IMR-90 (cell line): ENCODE results near the gene FMOD. TPM values are rescaled to one million over a fixed set of nuclear protein-coding genes. Genes with fewer than 3 reads are reported as not detected.

Source experiments
- ATAC-seq: fragments of 200-7000 bp; cut with Tn5 transposase; 2 replicates; pipeline ENCODE4 v1.9.1; 2020; ENCODE audit warnings: low read depth, mild to moderate bottlenecking, moderate library complexity
- BruUV-seq: library from RNA; stranded (reverse); fragments of 400-500 nt; replicated peaks from 2 replicates; lab custom pipeline; 2021; lab: Mats Ljungman, UMichigan
- CTCF ChIA-PET: fragments of 300-600 bp; formaldehyde crosslinking; extraction: SDS; loops from one replicate; lab custom pipeline; 2021; ENCODE audit warnings: antibody characterized with exemption; lab: Yijun Ruan, JAX
- POLR2A ChIA-PET: fragments of 300-600 bp; sonication (Branson Sonifier 250); formaldehyde crosslinking; loops from one replicate; lab custom pipeline; 2022; ENCODE audit warnings: antibody characterized with exemption; ENCODE audit not compliant: unreplicated experiment; lab: Charles Lee
- DNase-seq: peaks from one replicate; pipeline ENCODE4 v3.0.0; 2013
- H2AFZ ChIP-seq: replicated peaks from 2 replicates; pipeline ENCODE3; 2013; ENCODE audit warnings: low read length, mild to moderate bottlenecking; ENCODE audit not compliant: poor library complexity
- H2AK5ac ChIP-seq: 2 replicates; pipeline ENCODE4 v1.6.1; 2013; ENCODE audit warnings: low read depth, low read length, inconsistent platforms
- H2AK9ac ChIP-seq: replicated peaks from 2 replicates; pipeline ENCODE3; 2013; ENCODE audit warnings: mild to moderate bottlenecking, low read depth, low read length, moderate library complexity; ENCODE audit not compliant: poor library complexity
- H2BK120ac ChIP-seq: 2 replicates; pipeline ENCODE4 v1.6.1; 2013; ENCODE audit warnings: low read depth, low read length, inconsistent platforms
- H2BK15ac ChIP-seq: 3 replicates; pipeline ENCODE4 v1.6.1; 2013; ENCODE audit warnings: low read depth, low read length, inconsistent platforms
- H2BK20ac ChIP-seq: 2 replicates; pipeline ENCODE4 v1.6.1; 2013; ENCODE audit warnings: low read depth, mild to moderate bottlenecking, inconsistent platforms, low read length, moderate library complexity
- H2BK5ac ChIP-seq: 2 replicates; pipeline ENCODE4 v1.6.1; 2013; ENCODE audit warnings: mild to moderate bottlenecking, low read depth, low read length, inconsistent platforms; ENCODE audit not compliant: poor library complexity, severe bottlenecking
- H3K14ac ChIP-seq: replicated peaks from 2 replicates; pipeline ENCODE4 v1.6.1; 2013; ENCODE audit warnings: low read depth, low read length, inconsistent platforms
- H3K18ac ChIP-seq: 2 replicates; pipeline ENCODE4 v1.6.1; 2013; ENCODE audit warnings: low read depth, low read length, control low read depth
- H3K23ac ChIP-seq: 2 replicates; pipeline ENCODE4 v1.6.1; 2013; ENCODE audit warnings: low read depth, low read length, inconsistent platforms
- H3K27ac ChIP-seq: 2 replicates; pipeline ENCODE4 v1.5.1; 2013; ENCODE audit warnings: mild to moderate bottlenecking, control low read depth, low read length; ENCODE audit not compliant: insufficient read depth
- H3K27me3 ChIP-seq: 2 replicates; pipeline ENCODE4 v1.6.1; 2013; ENCODE audit warnings: low read length; ENCODE audit not compliant: control insufficient read depth, insufficient read depth
- H3K36me3 ChIP-seq: 2 replicates; pipeline ENCODE4 v1.6.1; 2013; ENCODE audit warnings: low read length, mixed read lengths; ENCODE audit not compliant: control insufficient read depth, insufficient read depth
- H3K4ac ChIP-seq: 2 replicates; pipeline ENCODE4 v1.6.1; 2013; ENCODE audit warnings: low read depth, low read length, inconsistent platforms
- H3K4me1 ChIP-seq: 2 replicates; pipeline ENCODE4 v1.6.1; 2013; ENCODE audit warnings: low read length, mixed read lengths; ENCODE audit not compliant: control insufficient read depth, insufficient read depth
- H3K4me2 ChIP-seq: 2 replicates; pipeline ENCODE4 v1.6.1; 2013; ENCODE audit warnings: low read depth, mild to moderate bottlenecking, control low read depth, low read length, moderate library complexity
- H3K4me3 ChIP-seq: 2 replicates; pipeline ENCODE4 v1.5.1; 2013; ENCODE audit warnings: low read depth, mild to moderate bottlenecking, control low read depth, low read length, moderate library complexity; ENCODE audit not compliant: insufficient read depth
- H3K56ac ChIP-seq: 2 replicates; pipeline ENCODE4 v1.6.1; 2013; ENCODE audit warnings: low read length, inconsistent platforms; ENCODE audit not compliant: insufficient read depth; ENCODE audit errors: extremely low read depth
- H3K79me1 ChIP-seq, 2 experiments: 2 replicates each; pipeline ENCODE4 v1.6.1; 2013; ENCODE audit warnings: low read length in 2 of 2, inconsistent platforms in 1 of 2, low read depth in 1 of 2
- H3K9ac ChIP-seq: 2 replicates; pipeline ENCODE4 v1.6.1; 2013; ENCODE audit warnings: low read depth, low read length, control low read depth
- H3K9me1 ChIP-seq: 2 replicates; pipeline ENCODE4 v1.6.1; 2013; ENCODE audit warnings: low read length, inconsistent platforms; ENCODE audit not compliant: insufficient read depth
- H3K9me3 ChIP-seq: 2 replicates; pipeline ENCODE4 v1.6.1; 2013; ENCODE audit warnings: low read length; ENCODE audit not compliant: control insufficient read depth, insufficient read depth
- H4K20me1 ChIP-seq: 2 replicates; pipeline ENCODE4 v1.6.1; 2013; ENCODE audit warnings: low read length, inconsistent platforms; ENCODE audit not compliant: insufficient read depth
- H4K5ac ChIP-seq: 2 replicates; pipeline ENCODE4 v1.6.1; 2013; ENCODE audit warnings: mild to moderate bottlenecking, low read depth, low read length, control low read depth
- H4K8ac ChIP-seq, 2 experiments: 2 replicates each; pipeline ENCODE4 v1.6.1; 2013; ENCODE audit warnings: low read depth in 2 of 2, low read length in 2 of 2, control low read depth in 1 of 2, inconsistent platforms in 1 of 2
- H4K91ac ChIP-seq: 2 replicates; pipeline ENCODE4 v1.6.1; 2013; ENCODE audit warnings: low read depth, low read length, inconsistent platforms; ENCODE audit not compliant: insufficient read depth
- BHLHE40 ChIP-seq: fragments of 150-350 bp; IDR thresholded peaks from 2 replicates; pipeline ENCODE4 v1.6.1; 2016; ENCODE audit warnings: mild to moderate bottlenecking, low read depth, low read length
- CEBPB ChIP-seq: IDR thresholded peaks from 2 replicates; pipeline ENCODE4 v1.6.1; 2012; ENCODE audit warnings: low read depth, low read length, improper control_type of control experiment
- CTCF ChIP-seq: conservative IDR thresholded peaks from 2 replicates; pipeline ENCODE4 v1.5.1; 2012; ENCODE audit warnings: mild to moderate bottlenecking, low read depth, low read length, improper control_type of control experiment
- FOS ChIP-seq: fragments of 150-350 bp; IDR thresholded peaks from 2 replicates; pipeline ENCODE4 v1.6.1; 2016; ENCODE audit warnings: low read depth, low read length
- MXI1 ChIP-seq: IDR thresholded peaks from 2 replicates; pipeline ENCODE4 v1.6.1; 2012; ENCODE audit warnings: low read depth, mild to moderate bottlenecking, low read length, moderate library complexity, borderline replicate concordance
- NFE2L2 ChIP-seq: fragments of 150-350 bp; IDR thresholded peaks from 2 replicates; pipeline ENCODE4 v1.6.1; 2016; ENCODE audit warnings: low read depth, mild to moderate bottlenecking, low read length
- POLR2A ChIP-seq: IDR thresholded peaks from 2 replicates; pipeline ENCODE4 v1.6.1; 2012; ENCODE audit warnings: mild to moderate bottlenecking, low read depth, low read length
- RAD21 ChIP-seq: IDR thresholded peaks from 2 replicates; pipeline ENCODE4 v1.6.1; 2012; ENCODE audit warnings: low read length, improper control_type of control experiment
- RCOR1 ChIP-seq: IDR thresholded peaks from 2 replicates; pipeline ENCODE4 v1.6.1; 2012; ENCODE audit warnings: mild to moderate bottlenecking, low read length, improper control_type of control experiment; ENCODE audit not compliant: insufficient replicate concordance
- SMC3 ChIP-seq: fragments of 150-350 bp; IDR thresholded peaks from 2 replicates; pipeline ENCODE4 v1.6.1; 2016; ENCODE audit warnings: low read depth, mild to moderate bottlenecking, antibody characterized with exemption, low read length, moderate library complexity
- USF2 ChIP-seq: fragments of 150-350 bp; IDR thresholded peaks from 2 replicates; pipeline ENCODE4 v1.6.1; 2017; ENCODE audit warnings: mild to moderate bottlenecking, antibody characterized with exemption, low read length, low read depth
- WGBS, 2 experiments: methylation state at CpG; one replicate each; pipeline versions ENCODE4 v1.1.5 to v1.1.7; 2013; ENCODE audit warnings: missing lambda C conversion rate in 2 of 2; ENCODE audit not compliant: insufficient read length in 1 of 2; ENCODE audit errors: extremely low coverage in 2 of 2; 5-methylcytosine and 5-hydroxymethylcytosine counted together
- dilution Hi-C: fragments of 300-500 bp; cut with HindIII; formaldehyde crosslinking; loops from one replicate; pipeline ENCODE4 v1.14.3; 2018; ENCODE audit warnings: low sequenced_read_pairs; ENCODE audit not compliant: unreplicated experiment
- in situ Hi-C: fragments of 300-500 bp; cut with MboI; formaldehyde crosslinking; loops from 3 replicates; pipeline ENCODE4 v1.14.3; 2019; ENCODE audit warnings: low sequenced_read_pairs, inconsistent platforms, mixed read lengths
- intact Hi-C: fragments of 100-400 bp; cut with micrococcal nuclease; formaldehyde crosslinking; loops from 2 replicates; pipeline ENCODE4 v1.10.0; 2022
- polyA plus RNA-seq, 3 experiments: library from polyadenylated mRNA; depleted of rRNA; stranded (reverse); fragments of >200 nt; gene quantifications; 2 replicates each; pipeline ENCODE4 v1.2.3, GENCODE V29; 2012; ENCODE audit warnings: low replicate concordance in 1 of 3
- total RNA-seq: library from RNA; depleted of rRNA; stranded (reverse); fragments of >200 nt; gene quantifications from 2 replicates; pipeline ENCODE4 v1.2.3, GENCODE V29; 2012
- TF ChIP-seq, protein P1 (sequence below): fragments of 150-350 bp; IDR thresholded peaks from 2 replicates; pipeline ENCODE4 v1.6.1; 2016; ENCODE audit warnings: low read depth, mild to moderate bottlenecking, low read length, moderate library complexity, borderline replicate concordance

FMOD gene
- total and polyA plus RNA-seq, 2 of the 4 experiments (the other 2 are of a cell fraction), result 0.18 to 2.7 TPM

- dilution Hi-C loops (no loop called here), intact Hi-C loops (loop anchor here (1.0 to 2.0 kb wide), 4 partner anchors 101 to 361 kb away; no protein-coding TSS in a partner anchor), in situ Hi-C loops (loop anchor here (5.0 to 10.0 kb wide), 3 partner anchors 102 to 365 kb away; no protein-coding TSS in a partner anchor)
- Histone ChIP-seq H3K79me1 (no peaks in the 10 kb centered on the region), H2BK20ac (peak overlapping the region; percentile 55; the same call in 1 of the 2 replicates), H3K9me3 (no peaks in the 10 kb centered on the region), H2BK5ac (no peak overlapping the region), H2AFZ (peak overlapping the region; percentile 44), H2BK15ac (no peak overlapping the region), H3K36me3 (no peaks in the 10 kb centered on the region), H2BK120ac (no peak overlapping the region), H3K14ac (no peak overlapping the region), H4K20me1 (no peaks in the 10 kb centered on the region), H4K91ac (no peak overlapping the region; the same call in 1 of the 2 replicates), H4K5ac (no peak overlapping the region), H3K4me1 (no peaks in the 10 kb centered on the region), H3K56ac (no peak overlapping the region), H3K9me1 (no peaks in the 10 kb centered on the region), H3K9ac (no peak overlapping the region), H2AK9ac (no peak overlapping the region), H3K4me3 (no peak overlapping the region), H3K4ac (peak overlapping the region; percentile 47; the same call in 1 of the 2 replicates), H3K4me2 (no peak overlapping the region), H3K18ac (no peak overlapping the region), H4K8ac (peak overlapping the region in 1 of 2 experiments; percentile 57; a peak in 1 of 4 replicates), H3K27me3 (peaks cover 43% of the 10 kb centered on the region), H3K23ac (no peak overlapping the region), H2AK5ac (no peak overlapping the region), H3K27ac (no peak overlapping the region)
- no CpG with 5 or more reads among the region's 7 CpGs for WGBS, 2 experiments
- DNase-seq (peak; percentile 84), ATAC-seq (peak; percentile 90)
- ChIA-PET CTCF (interaction anchor here (0.6 to 4.0 kb wide), 22 partner anchors 10 to 986 kb away, joined by 3 to 39 read pairs (median 4); partner anchors contain the start of gene BTG2), POLR2A (interaction anchor here (0.6 kb wide), 1 partner anchor 72 kb away, joined by 4 read pairs; no protein-coding TSS in a partner anchor)
- no TSS peak for BruUV-seq
- peak; percentile 96 for TF ChIP-seq CTCF
- TF ChIP-seq RAD21, result peak; percentile 95
- no peak for TF ChIP-seq RCOR1
- no peak for TF ChIP-seq NFE2L2
- TF ChIP-seq CEBPB, result no peak
- TF ChIP-seq MXI1, result no peak
- TF ChIP-seq, protein P1, sequence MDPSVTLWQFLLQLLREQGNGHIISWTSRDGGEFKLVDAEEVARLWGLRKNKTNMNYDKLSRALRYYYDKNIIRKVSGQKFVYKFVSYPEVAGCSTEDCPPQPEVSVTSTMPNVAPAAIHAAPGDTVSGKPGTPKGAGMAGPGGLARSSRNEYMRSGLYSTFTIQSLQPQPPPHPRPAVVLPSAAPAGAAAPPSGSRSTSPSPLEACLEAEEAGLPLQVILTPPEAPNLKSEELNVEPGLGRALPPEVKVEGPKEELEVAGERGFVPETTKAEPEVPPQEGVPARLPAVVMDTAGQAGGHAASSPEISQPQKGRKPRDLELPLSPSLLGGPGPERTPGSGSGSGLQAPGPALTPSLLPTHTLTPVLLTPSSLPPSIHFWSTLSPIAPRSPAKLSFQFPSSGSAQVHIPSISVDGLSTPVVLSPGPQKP, result no peak
- no peak for TF ChIP-seq BHLHE40
- TF ChIP-seq FOS, result no peak
- TF ChIP-seq POLR2A, result 0 out of 2 replicates have a peak, but pooled peaks have one; percentile 30
- TF ChIP-seq SMC3, result peak; percentile 98
- TF ChIP-seq USF2, result no peak
Observed at GRCh38 chr1:203340112-203340790, 10.7 kb downstream of the FMOD start.
